Liver (tissue), 3 donors: ENCODE data around the gene DMD.

Experiments used
- CTCF ChIP-seq: fragments of 150-350 bp; IDR thresholded peaks from 2 replicates; pipeline ENCODE4 v1.5.1; 2017; ENCODE audit warnings: improper control_type of control experiment, low read depth, low read length; ENCODE audit not compliant: missing input control
- FOXA1 ChIP-seq: IDR thresholded peaks from 2 replicates; pipeline ENCODE4 v1.6.1; 2016; ENCODE audit warnings: antibody characterized with exemption
- FOXA2 ChIP-seq: IDR thresholded peaks from 2 replicates; pipeline ENCODE4 v1.6.1; 2016; ENCODE audit warnings: antibody characterized with exemption
- GABPA ChIP-seq, 2 donors: IDR thresholded peaks in 1 of 2; conservative IDR thresholded peaks in 1 of 2; 2 replicates each; pipeline ENCODE4 v1.6.1; 2016; ENCODE audit warnings: antibody characterized with exemption in 2 of 2, mild to moderate bottlenecking in 1 of 2, moderate library complexity in 1 of 2
- ZBTB33 ChIP-seq: IDR thresholded peaks from 2 replicates; pipeline ENCODE4 v1.6.1; 2016; ENCODE audit warnings: antibody characterized with exemption
- donor health status: healthy.
- donor health status: healthy.

GRCh38 chrX:33053001-33053400, 158.3 kb downstream of the DMD start:
- no peak for TF ChIP-seq CTCF
- no peak for TF ChIP-seq GABPA (IDR thresholded peaks at IDR 0.05 in 1 of 2, conservative IDR thresholded peaks at IDR 0.05 in 1 of 2)
- TF ChIP-seq FOXA2: no peak
- no peak for TF ChIP-seq ZBTB33
- no peak for TF ChIP-seq FOXA1
